HUDEP-2 (cell line): ENCODE measurements around the gene SLC2A6.

Source experiments
- DNase-seq, 76 experiments: peaks; one replicate each; lab custom pipeline; 2025; ENCODE audit not compliant: unreplicated experiment in 76 of 76; lab: John Stamatoyannopoulos, UW

SLC2A6 gene

GRCh38 chr9:133443982-133444381 is 34.9 kb downstream of the SLC2A6 start:
- no peak for DNase-seq

- DNase-seq: no peak
Observed at GRCh38 chr9:133443248-133443647, 35.7 kb downstream of the SLC2A6 start.

- no peak for DNase-seq
Observed at GRCh38 chr9:133441571-133441970, 37.3 kb downstream of the SLC2A6 start.

- DNase-seq: no peak
Observed at GRCh38 chr9:133440874-133441273, 38.0 kb downstream of the SLC2A6 start.

GRCh38 chr9:133439337-133439736 is 39.6 kb downstream of the SLC2A6 start:
- no peak for DNase-seq

GRCh38 chr9:133437753-133438531 is 41.0 kb downstream of the SLC2A6 start:
- peak in 12 of 76 experiments; percentile 4 to 33 (median 10) for DNase-seq

GRCh38 chr9:133436681-133437080 is 42.2 kb downstream of the SLC2A6 start:
- DNase-seq: no peak

GRCh38 chr9:133433351-133433843 is 45.5 kb downstream of the SLC2A6 start:
- DNase-seq: no peak

- DNase-seq: no peak
Observed at GRCh38 chr9:133430244-133430643, 48.7 kb downstream of the SLC2A6 start.

GRCh38 chr9:133429641-133430161 is 49.2 kb downstream of the SLC2A6 start:
- DNase-seq: peak in 4 of 76 experiments; percentile 4 to 9 (median 8)

- no peak for DNase-seq
Observed at GRCh38 chr9:133429214-133429613, 49.7 kb downstream of the SLC2A6 start.

- no peak for DNase-seq
Observed at GRCh38 chr9:133428617-133429101, 50.2 kb downstream of the SLC2A6 start.

GRCh38 chr9:133427658-133428348 is 51.1 kb downstream of the SLC2A6 start:
- DNase-seq: no peak

GRCh38 chr9:133426011-133426410 is 52.9 kb downstream of the SLC2A6 start:
- DNase-seq: no peak

GRCh38 chr9:133425049-133425632 is 53.8 kb downstream of the SLC2A6 start:
- DNase-seq: no peak

- DNase-seq: no peak
Observed at GRCh38 chr9:133424187-133424586, 54.7 kb downstream of the SLC2A6 start.

GRCh38 chr9:133423216-133423615 is 55.7 kb downstream of the SLC2A6 start:
- DNase-seq: no peak

GRCh38 chr9:133421615-133422542 is 57.0 kb downstream of the SLC2A6 start, which contains the start of gene ADAMTS13:
ADAMTS13 (plus strand) TSS chr9:133422367; CDS start chr9:133422444, 77 bp downstream.
- DNase-seq: peak in 3 of 76 experiments; percentile 10 to 14 (median 10)
